Stimulated activated naive CD8-positive, alpha-beta T cell treated with anti-CD3 and anti-CD28 coated beads, Interleukin-15, Interleukin-2, amounts not matched to agents 100 ng/mL and 50 ng/mL, for 24 hours (primary cell): ENCODE data around the gene RNF41.

Experiments
- H3K27ac Mint-ChIP-seq: one replicate; pipeline ENCODE4 v1.8.0; 2021; ENCODE audit warnings: mild to moderate bottlenecking, mixed read lengths
- H3K27me3 Mint-ChIP-seq: one replicate; pipeline ENCODE4 v1.8.0; 2021; ENCODE audit warnings: mixed read lengths
- H3K36me3 Mint-ChIP-seq: one replicate; pipeline ENCODE4 v1.8.0; 2021; ENCODE audit warnings: low read depth, mixed read lengths
- H3K4me1 Mint-ChIP-seq: one replicate; pipeline ENCODE4 v1.8.0; 2021; ENCODE audit warnings: low read depth, mixed read lengths
- H3K4me3 Mint-ChIP-seq: one replicate; pipeline ENCODE4 v1.8.0; 2021; ENCODE audit warnings: mild to moderate bottlenecking, mixed read lengths
- H3K9me3 Mint-ChIP-seq: one replicate; pipeline ENCODE4 v1.8.0; 2021; ENCODE audit warnings: mixed read lengths

Gene RNF41

GRCh38 chr12:56230432-56231183, 8.9 kb upstream of the RNF41 start:
- peaks cover 16% of the 10 kb centered on the region for H3K36me3 Mint-ChIP-seq
- H3K9me3 Mint-ChIP-seq, result no peaks in the 10 kb centered on the region
- no peak overlapping the region for H3K4me3 Mint-ChIP-seq
- H3K27me3 Mint-ChIP-seq, result no peaks in the 10 kb centered on the region
- no peak overlapping the region for H3K27ac Mint-ChIP-seq
- peaks cover 1% of the 10 kb centered on the region for H3K4me1 Mint-ChIP-seq

- Mint-ChIP-seq H3K27ac (no peak within 1 kb of the TSS), H3K36me3 (peaks cover 20% of the 10 kb centered on the region), H3K4me1 (peaks cover 7% of the 10 kb centered on the region), H3K27me3 (no peaks in the 10 kb centered on the region), H3K4me3 (no peak within 1 kb of the TSS), H3K9me3 (no peaks in the 10 kb centered on the region)
Observed at GRCh38 chr12:56229916-56230431, 8.3 kb upstream of the RNF41 start, which contains the start of gene SLC39A5. SLC39A5 (plus strand) TSS chr12:56230051; CDS start chr12:56231275, 1,224 bp downstream.

- H3K4me3 Mint-ChIP-seq, result no peak overlapping the region
- peaks cover 20% of the 10 kb centered on the region for H3K36me3 Mint-ChIP-seq
- H3K4me1 Mint-ChIP-seq, result peaks cover 13% of the 10 kb centered on the region
- no peaks in the 10 kb centered on the region for H3K27me3 Mint-ChIP-seq
- H3K27ac Mint-ChIP-seq, result no peak overlapping the region
- H3K9me3 Mint-ChIP-seq, result no peaks in the 10 kb centered on the region
Observed at GRCh38 chr12:56229082-56229481, 7.4 kb upstream of the RNF41 start.

GRCh38 chr12:56224954-56225353, 3.2 kb upstream of the RNF41 start:
- peaks cover 43% of the 10 kb centered on the region for H3K4me1 Mint-ChIP-seq
- H3K4me3 Mint-ChIP-seq, result peak overlapping the region; percentile 90
- H3K9me3 Mint-ChIP-seq, result no peaks in the 10 kb centered on the region
- H3K27me3 Mint-ChIP-seq, result no peaks in the 10 kb centered on the region
- peaks cover 20% of the 10 kb centered on the region for H3K36me3 Mint-ChIP-seq
- peak overlapping the region; percentile 82 for H3K27ac Mint-ChIP-seq

- H3K9me3 Mint-ChIP-seq, result no peaks in the 10 kb centered on the region
- no peaks in the 10 kb centered on the region for H3K27me3 Mint-ChIP-seq
- peaks cover 15% of the 10 kb centered on the region for H3K36me3 Mint-ChIP-seq
- H3K4me1 Mint-ChIP-seq, result peaks cover 43% of the 10 kb centered on the region
- peak within 1 kb of the TSS; percentile 82 for H3K27ac Mint-ChIP-seq
- peak within 1 kb of the TSS; percentile 90 for H3K4me3 Mint-ChIP-seq
Observed at GRCh38 chr12:56224102-56224701, 2.5 kb upstream of the RNF41 start, which contains the start of gene NABP2. NABP2 (plus strand) TSS chr12:56224342; CDS start chr12:56224857, 515 bp downstream.

GRCh38 chr12:56223571-56224101, 1.9 kb upstream of the RNF41 start:
- peak overlapping the region; percentile 90 for H3K4me3 Mint-ChIP-seq
- peaks cover 13% of the 10 kb centered on the region for H3K36me3 Mint-ChIP-seq
- H3K27ac Mint-ChIP-seq, result peak overlapping the region; percentile 78
- peaks cover 43% of the 10 kb centered on the region for H3K4me1 Mint-ChIP-seq
- H3K27me3 Mint-ChIP-seq, result no peaks in the 10 kb centered on the region
- no peaks in the 10 kb centered on the region for H3K9me3 Mint-ChIP-seq

GRCh38 chr12:56222531-56222895, 791 bp upstream of the RNF41 start:
- no peaks in the 10 kb centered on the region for H3K27me3 Mint-ChIP-seq
- H3K36me3 Mint-ChIP-seq, result peaks cover 13% of the 10 kb centered on the region
- H3K4me3 Mint-ChIP-seq, result peak overlapping the region; percentile 96
- peaks cover 43% of the 10 kb centered on the region for H3K4me1 Mint-ChIP-seq
- no peaks in the 10 kb centered on the region for H3K9me3 Mint-ChIP-seq
- H3K27ac Mint-ChIP-seq, result peak overlapping the region; percentile 96

- peak overlapping the region; percentile 96 for H3K27ac Mint-ChIP-seq
- H3K27me3 Mint-ChIP-seq, result no peaks in the 10 kb centered on the region
- H3K36me3 Mint-ChIP-seq, result peaks cover 13% of the 10 kb centered on the region
- H3K4me3 Mint-ChIP-seq, result peak overlapping the region; percentile 96
- no peaks in the 10 kb centered on the region for H3K9me3 Mint-ChIP-seq
- peaks cover 43% of the 10 kb centered on the region for H3K4me1 Mint-ChIP-seq
Observed at GRCh38 chr12:56221232-56221756, 428 bp downstream of the RNF41 start.

GRCh38 chr12:56220611-56221231, 1.0 kb downstream of the RNF41 start:
- Mint-ChIP-seq H3K27me3 (no peaks in the 10 kb centered on the region), H3K9me3 (no peaks in the 10 kb centered on the region), H3K4me3 (peak overlapping the region; percentile 96), H3K4me1 (peaks cover 43% of the 10 kb centered on the region), H3K27ac (peak overlapping the region; percentile 96), H3K36me3 (peaks cover 9% of the 10 kb centered on the region)

GRCh38 chr12:56219840-56220239, 1.9 kb downstream of the RNF41 start:
- Mint-ChIP-seq H3K4me1 (peaks cover 34% of the 10 kb centered on the region), H3K9me3 (no peaks in the 10 kb centered on the region), H3K36me3 (peaks cover 10% of the 10 kb centered on the region), H3K4me3 (no peak overlapping the region), H3K27me3 (no peaks in the 10 kb centered on the region), H3K27ac (no peak overlapping the region)

- no peak overlapping the region for H3K4me3 Mint-ChIP-seq
- H3K36me3 Mint-ChIP-seq, result peaks cover 33% of the 10 kb centered on the region
- H3K4me1 Mint-ChIP-seq, result peaks cover 8% of the 10 kb centered on the region
- H3K9me3 Mint-ChIP-seq, result no peaks in the 10 kb centered on the region
- H3K27ac Mint-ChIP-seq, result no peak overlapping the region
- H3K27me3 Mint-ChIP-seq, result no peaks in the 10 kb centered on the region
Observed at GRCh38 chr12:56216461-56216860, 5.3 kb downstream of the RNF41 start.

- no peaks in the 10 kb centered on the region for H3K4me1 Mint-ChIP-seq
- no peak overlapping the region for H3K27ac Mint-ChIP-seq
- no peaks in the 10 kb centered on the region for H3K27me3 Mint-ChIP-seq
- peaks cover 51% of the 10 kb centered on the region for H3K36me3 Mint-ChIP-seq
- H3K4me3 Mint-ChIP-seq, result no peak overlapping the region
- no peaks in the 10 kb centered on the region for H3K9me3 Mint-ChIP-seq
Observed at GRCh38 chr12:56213878-56214277, 7.8 kb downstream of the RNF41 start.

GRCh38 chr12:56212361-56212760, 9.4 kb downstream of the RNF41 start:
- H3K4me3 Mint-ChIP-seq, result no peak overlapping the region
- H3K36me3 Mint-ChIP-seq, result peaks cover 58% of the 10 kb centered on the region
- no peaks in the 10 kb centered on the region for H3K9me3 Mint-ChIP-seq
- H3K4me1 Mint-ChIP-seq, result no peaks in the 10 kb centered on the region
- no peaks in the 10 kb centered on the region for H3K27me3 Mint-ChIP-seq
- H3K27ac Mint-ChIP-seq, result no peak overlapping the region

GRCh38 chr12:56208006-56208405, 13.7 kb downstream of the RNF41 start:
- no peaks in the 10 kb centered on the region for H3K4me1 Mint-ChIP-seq
- H3K4me3 Mint-ChIP-seq, result no peak overlapping the region
- no peak overlapping the region for H3K27ac Mint-ChIP-seq
- H3K36me3 Mint-ChIP-seq, result peaks cover 60% of the 10 kb centered on the region
- no peaks in the 10 kb centered on the region for H3K9me3 Mint-ChIP-seq
- H3K27me3 Mint-ChIP-seq, result no peaks in the 10 kb centered on the region
